ENCODE measurements around the gene DUSP2.
"Not testable (repeated sequence)": the region's sequence is repeated elsewhere in the genome, so short reads cannot be mapped to it uniquely, and the experiment has no call there.

Gene DUSP2

DNA sequence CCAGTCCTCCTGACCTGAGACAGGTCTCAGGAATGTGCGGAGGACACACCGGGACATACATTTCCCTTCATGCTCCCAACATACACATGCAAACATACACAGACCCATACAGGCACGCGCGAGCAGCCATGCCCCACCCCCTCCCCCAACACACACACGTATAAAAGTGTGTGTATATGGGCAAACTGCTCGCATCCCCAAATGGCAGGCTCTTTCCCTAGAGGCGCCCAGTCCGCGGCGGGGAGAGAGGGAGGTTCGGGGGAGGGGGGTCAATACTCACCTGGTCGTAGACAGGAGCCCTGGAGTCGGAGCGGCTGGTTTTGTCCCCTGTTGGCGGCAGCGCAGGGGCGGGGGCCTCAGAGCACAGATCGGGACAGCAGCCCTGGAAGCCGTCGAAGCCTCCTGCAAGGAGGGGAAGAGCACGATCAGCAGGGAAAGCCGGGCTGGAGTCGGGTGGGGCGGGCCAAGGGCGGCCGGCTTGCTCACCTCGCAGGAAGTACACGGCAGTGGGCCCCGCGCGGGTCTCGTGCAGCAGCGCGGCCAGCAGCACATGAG, 682 bp downstream of the DUSP2 start:
- TF ChIP-seq, protein P1, sequence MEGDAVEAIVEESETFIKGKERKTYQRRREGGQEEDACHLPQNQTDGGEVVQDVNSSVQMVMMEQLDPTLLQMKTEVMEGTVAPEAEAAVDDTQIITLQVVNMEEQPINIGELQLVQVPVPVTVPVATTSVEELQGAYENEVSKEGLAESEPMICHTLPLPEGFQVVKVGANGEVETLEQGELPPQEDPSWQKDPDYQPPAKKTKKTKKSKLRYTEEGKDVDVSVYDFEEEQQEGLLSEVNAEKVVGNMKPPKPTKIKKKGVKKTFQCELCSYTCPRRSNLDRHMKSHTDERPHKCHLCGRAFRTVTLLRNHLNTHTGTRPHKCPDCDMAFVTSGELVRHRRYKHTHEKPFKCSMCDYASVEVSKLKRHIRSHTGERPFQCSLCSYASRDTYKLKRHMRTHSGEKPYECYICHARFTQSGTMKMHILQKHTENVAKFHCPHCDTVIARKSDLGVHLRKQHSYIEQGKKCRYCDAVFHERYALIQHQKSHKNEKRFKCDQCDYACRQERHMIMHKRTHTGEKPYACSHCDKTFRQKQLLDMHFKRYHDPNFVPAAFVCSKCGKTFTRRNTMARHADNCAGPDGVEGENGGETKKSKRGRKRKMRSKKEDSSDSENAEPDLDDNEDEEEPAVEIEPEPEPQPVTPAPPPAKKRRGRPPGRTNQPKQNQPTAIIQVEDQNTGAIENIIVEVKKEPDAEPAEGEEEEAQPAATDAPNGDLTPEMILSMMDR (IDR thresholded peaks at IDR 0.05; ENCODE audit: extremely low read depth, missing control alignments) = no peak
- peak; percentile 29 for DNase-seq (ENCODE audit: low spot score)

DNA sequence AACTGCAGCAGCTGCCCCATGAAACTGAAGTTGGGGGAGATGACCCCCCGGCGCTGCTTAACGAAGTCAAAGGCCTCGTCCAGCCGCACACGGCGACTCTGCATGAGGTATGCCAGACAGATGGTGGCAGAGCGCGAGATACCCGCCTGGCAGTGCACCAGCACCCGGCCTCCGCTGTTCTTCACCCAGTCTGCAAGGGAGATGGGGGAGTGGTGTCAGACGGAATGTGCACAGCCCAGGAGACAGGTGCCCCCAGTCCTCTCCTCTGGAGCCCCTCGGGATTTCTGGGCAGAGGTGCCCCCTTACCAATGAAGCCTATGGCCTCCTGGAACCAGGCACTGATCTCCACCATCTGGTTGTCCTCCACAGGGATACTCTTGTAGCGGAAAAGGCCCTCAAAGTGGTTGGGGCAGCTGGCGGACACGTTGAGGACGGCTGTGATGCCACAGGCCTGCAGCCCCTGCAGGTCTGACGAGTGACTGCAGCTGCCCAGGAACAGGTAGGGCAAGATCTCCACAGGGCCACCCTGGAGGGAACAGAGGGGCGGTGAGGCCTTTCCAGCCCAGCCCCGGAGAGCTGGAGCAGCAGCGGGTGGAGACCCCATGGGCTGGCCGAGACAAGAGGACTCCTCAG, 1.3 kb downstream of the DUSP2 start:
- TF ChIP-seq, protein P1 (IDR thresholded peaks at IDR 0.05; ENCODE audit: extremely low read depth, missing control alignments) = peak; percentile 11
- peak; percentile 61 for DNase-seq (ENCODE audit: low spot score)

DNA sequence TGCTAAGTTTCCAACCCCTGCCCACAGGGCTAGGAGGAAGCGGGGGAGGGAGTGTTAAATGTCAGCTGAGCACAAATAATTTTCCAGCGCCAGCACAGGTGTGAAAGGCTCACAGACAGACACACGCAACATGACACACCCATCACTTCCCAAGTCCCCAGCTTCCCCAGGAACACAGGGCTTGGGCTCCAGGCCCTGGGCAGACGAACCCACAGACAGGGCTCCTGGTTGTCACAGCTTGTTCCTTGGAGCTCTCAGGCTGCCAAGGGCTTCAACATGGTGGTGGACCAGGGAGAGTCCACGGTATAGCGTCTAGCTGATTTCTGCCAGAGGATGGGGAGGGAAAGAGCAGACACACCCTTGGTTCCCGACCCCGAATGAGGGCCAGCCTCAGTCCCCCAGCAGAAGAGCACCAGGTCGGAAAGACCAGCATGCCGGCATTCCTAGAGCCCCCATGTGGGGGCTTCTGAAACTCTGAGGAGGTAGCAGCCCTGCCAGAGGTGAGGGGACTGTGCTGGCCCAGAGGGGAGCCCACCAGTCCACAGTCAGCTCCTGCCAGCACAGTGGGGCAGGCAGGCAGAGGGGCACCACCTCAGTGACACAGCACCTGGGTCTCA, 1.9 kb downstream of the DUSP2 start:
- TF ChIP-seq, protein P1 (IDR thresholded peaks at IDR 0.05; ENCODE audit: extremely low read depth, missing control alignments) = no peak
- DNase-seq (ENCODE audit: low spot score) = no peak

DNA sequence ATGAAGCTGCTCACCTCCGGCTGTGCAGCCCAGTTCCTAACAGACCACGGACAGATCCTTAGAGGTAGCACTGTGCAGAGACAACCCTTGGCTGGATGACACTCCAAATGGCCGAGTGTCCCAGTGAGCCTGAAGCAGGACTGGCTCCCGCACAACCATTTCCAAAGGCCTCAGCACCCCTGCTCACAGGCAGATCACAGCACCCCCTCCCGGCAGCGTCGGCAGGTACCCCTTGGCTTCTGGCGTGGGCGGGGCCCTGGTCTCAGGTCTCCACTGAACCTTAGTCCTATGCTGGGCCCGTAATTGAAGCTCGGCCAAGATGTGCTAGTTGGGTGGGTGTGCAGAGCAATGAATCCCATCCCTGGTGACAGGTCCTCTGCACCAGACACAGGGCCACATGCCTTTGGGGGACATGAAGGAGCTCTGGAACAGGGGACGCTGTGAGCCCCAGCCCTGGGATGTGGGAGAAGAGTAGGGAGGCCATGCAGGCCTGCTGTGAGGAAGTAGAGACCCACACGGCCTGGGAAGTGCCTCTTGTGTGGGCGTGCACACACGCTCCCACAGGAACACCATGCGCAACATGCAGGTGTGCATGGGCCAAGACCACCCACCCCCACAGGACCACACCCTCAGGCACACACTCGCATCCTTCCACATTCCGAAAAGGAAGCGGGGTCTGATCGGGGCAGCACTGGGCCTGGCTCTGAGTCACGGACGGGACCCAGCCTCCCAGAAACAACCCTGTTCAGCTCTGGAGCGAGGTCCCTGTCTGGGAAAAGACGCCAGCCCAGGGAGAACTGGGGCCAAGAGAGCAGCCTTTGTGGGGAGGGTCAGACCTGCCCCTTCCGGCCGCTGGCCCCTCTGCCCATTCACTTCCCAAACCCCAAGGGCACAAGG, 2.8 kb downstream of the DUSP2 start:
- DNase-seq (ENCODE audit: low spot score) = peak; percentile 76
- TF ChIP-seq, protein P1 (IDR thresholded peaks at IDR 0.05; ENCODE audit: extremely low read depth, missing control alignments) = peak; percentile 53

DNA sequence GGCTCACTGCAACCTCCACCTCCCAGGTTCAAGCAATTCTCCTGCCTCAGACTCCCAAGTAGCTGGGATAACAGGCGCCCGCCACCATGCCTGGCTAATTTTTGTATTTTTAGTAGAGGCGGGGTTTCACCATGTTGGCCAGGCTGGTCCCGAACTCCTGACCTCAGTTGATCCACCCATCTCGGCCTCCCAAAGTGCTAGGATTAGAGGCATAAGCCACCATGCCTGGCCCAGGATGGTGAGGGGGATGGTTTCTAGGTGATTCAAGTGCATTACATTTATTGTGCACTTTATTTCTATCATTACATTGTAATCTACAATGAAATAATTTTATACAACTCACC, 3.6 kb downstream of the DUSP2 start:
- DNase-seq (ENCODE audit: low spot score) = not testable (repeated sequence)

DNA sequence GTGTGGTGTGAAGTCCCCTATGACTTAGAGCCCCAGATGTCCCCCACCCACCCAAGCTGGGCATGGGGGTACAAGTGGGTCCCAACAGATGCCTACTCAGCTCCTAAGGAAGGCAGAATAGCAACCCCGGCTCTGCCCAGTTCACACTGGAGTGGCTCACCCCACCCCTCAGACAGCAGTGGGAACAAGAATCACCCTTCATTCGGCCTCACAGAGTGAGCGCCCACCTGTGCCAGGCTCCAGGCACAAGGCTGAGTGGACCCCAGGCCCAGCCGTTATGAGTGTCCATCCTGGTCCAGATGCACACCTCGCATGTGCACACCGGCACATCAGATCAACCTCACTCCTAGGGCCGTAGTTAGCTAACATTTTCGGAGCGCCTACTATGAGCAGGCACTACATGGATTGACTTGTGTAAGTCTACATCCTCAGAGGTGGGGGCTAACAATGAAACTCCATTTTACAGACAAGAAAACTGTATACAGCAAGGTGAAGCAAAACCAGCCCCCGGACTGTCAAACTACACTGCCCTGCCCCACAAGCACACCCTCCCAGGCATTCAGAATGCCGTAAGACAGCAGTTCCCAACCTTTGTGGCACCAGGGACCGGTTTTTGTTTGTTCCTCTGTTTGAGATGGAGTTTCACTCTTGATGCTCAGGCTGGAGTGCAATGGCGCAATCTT, 4.2 kb downstream of the DUSP2 start:
- TF ChIP-seq, protein P1 (IDR thresholded peaks at IDR 0.05; ENCODE audit: extremely low read depth, missing control alignments) = no peak
- peak; percentile 13 for DNase-seq (ENCODE audit: low spot score)

DNA sequence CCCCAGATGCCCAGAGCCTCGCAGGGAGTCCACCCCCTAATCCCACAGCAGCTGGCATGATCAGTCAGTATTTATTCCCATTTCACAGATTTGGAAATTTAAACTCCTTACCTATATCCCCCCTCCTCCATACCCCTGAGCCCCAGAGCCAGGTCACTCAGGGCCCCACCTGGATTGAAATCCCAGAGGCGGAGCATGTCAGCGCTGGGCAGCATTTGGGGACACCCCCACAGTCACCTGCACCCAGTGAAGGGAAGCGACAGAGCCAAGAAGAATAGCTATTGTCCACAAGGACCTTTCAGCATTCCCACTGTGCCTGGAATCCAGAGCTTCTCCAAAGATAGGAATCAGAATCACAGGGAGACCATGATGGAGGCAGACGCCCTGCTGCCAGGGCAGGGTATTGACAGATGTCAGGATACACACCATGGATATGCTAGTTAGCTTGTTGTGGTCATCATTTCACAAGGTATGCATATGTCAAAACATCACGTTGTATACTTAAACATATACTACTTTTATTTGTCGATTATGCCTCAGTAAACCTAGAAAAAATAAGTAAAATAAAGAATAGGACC, 6.0 kb downstream of the DUSP2 start:
- TF ChIP-seq, protein P1 (IDR thresholded peaks at IDR 0.05; ENCODE audit: extremely low read depth, missing control alignments) = no peak
- no peak for DNase-seq (ENCODE audit: low spot score)
